SK-N-SH treated with all-trans-retinoic acid at 6 μM for 48 hours (cell line): Measurements from ENCODE around the gene SNN.

Source experiments
- CSDC2 ChIP-seq: fragments of 250-450 bp; sonication (Bioruptor Pico); IDR thresholded peaks from 2 replicates; pipeline ENCODE4 v1.5.0; 2020; ENCODE audit warnings: mild to moderate bottlenecking, moderate library complexity
- ESRRG ChIP-seq: fragments of 250-450 bp; sonication (Bioruptor Pico); IDR thresholded peaks from 2 replicates; pipeline ENCODE4 v1.6.1; 2021; ENCODE audit warnings: mild to moderate bottlenecking
- SNAI2 ChIP-seq: fragments of 250-450 bp; sonication (Bioruptor Pico); IDR thresholded peaks from 2 replicates; pipeline ENCODE4 v1.5.0; 2020; ENCODE audit warnings: mild to moderate bottlenecking, moderate library complexity
- TF ChIP-seq, protein P1 (sequence below): fragments of 250-450 bp; sonication (Bioruptor Pico); IDR thresholded peaks from 2 replicates; pipeline ENCODE4 v1.8.0; 2021; ENCODE audit warnings: low read depth, mild to moderate bottlenecking, moderate library complexity, borderline replicate concordance
- TF ChIP-seq, protein P2 (sequence below): fragments of 250-450 bp; sonication (Bioruptor Pico); IDR thresholded peaks from 2 replicates; pipeline ENCODE4 v1.8.0; 2020; ENCODE audit warnings: mild to moderate bottlenecking, moderate library complexity, borderline replicate concordance

DNA sequence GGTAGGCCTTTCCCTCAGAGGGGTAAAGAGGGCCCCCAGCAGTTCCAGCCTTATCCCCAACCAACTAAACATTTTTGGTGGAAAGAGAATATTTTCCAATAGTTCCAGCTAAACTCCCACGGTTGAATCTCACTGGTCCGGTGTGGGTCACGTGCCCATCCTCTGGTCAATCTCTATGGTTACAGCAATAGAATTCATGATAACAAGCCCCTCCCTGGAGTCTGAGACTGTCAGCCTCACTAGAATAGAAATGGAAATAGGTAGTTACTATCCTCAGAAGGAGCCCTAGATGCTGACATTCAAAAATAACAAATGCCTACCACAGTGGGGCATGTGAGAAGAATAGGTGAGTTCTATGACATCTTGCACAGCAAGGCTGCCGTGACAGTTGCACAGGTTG, 44.0 kb upstream of the SNN start:
- TF ChIP-seq, protein P1, sequence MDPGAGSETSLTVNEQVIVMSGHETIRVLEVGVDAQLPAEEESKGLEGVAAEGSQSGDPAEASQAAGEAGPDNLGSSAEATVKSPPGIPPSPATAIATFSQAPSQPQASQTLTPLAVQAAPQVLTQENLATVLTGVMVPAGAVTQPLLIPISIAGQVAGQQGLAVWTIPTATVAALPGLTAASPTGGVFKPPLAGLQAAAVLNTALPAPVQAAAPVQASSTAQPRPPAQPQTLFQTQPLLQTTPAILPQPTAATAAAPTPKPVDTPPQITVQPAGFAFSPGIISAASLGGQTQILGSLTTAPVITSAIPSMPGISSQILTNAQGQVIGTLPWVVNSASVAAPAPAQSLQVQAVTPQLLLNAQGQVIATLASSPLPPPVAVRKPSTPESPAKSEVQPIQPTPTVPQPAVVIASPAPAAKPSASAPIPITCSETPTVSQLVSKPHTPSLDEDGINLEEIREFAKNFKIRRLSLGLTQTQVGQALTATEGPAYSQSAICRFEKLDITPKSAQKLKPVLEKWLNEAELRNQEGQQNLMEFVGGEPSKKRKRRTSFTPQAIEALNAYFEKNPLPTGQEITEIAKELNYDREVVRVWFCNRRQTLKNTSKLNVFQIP (CRISPR knock-in tag): no peak
- TF ChIP-seq ESRRG (CRISPR knock-in tag) (no peak), SNAI2 (no peak), CSDC2 (CRISPR knock-in tag) (no peak)
- TF ChIP-seq, protein P2, sequence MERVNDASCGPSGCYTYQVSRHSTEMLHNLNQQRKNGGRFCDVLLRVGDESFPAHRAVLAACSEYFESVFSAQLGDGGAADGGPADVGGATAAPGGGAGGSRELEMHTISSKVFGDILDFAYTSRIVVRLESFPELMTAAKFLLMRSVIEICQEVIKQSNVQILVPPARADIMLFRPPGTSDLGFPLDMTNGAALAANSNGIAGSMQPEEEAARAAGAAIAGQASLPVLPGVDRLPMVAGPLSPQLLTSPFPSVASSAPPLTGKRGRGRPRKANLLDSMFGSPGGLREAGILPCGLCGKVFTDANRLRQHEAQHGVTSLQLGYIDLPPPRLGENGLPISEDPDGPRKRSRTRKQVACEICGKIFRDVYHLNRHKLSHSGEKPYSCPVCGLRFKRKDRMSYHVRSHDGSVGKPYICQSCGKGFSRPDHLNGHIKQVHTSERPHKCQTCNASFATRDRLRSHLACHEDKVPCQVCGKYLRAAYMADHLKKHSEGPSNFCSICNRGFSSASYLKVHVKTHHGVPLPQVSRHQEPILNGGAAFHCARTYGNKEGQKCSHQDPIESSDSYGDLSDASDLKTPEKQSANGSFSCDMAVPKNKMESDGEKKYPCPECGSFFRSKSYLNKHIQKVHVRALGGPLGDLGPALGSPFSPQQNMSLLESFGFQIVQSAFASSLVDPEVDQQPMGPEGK: no peak
